GM20431 (cell line): ENCODE results near the gene APBB2.

Experiments used
- in situ Hi-C: fragments of 300-500 bp; cut with MseI, MboI; formaldehyde crosslinking; loops from one replicate; pipeline ENCODE4 v1.15.0; 2020; ENCODE audit warnings: low sequenced_read_pairs; ENCODE audit not compliant: unreplicated experiment

The APBB2 gene

DNA sequence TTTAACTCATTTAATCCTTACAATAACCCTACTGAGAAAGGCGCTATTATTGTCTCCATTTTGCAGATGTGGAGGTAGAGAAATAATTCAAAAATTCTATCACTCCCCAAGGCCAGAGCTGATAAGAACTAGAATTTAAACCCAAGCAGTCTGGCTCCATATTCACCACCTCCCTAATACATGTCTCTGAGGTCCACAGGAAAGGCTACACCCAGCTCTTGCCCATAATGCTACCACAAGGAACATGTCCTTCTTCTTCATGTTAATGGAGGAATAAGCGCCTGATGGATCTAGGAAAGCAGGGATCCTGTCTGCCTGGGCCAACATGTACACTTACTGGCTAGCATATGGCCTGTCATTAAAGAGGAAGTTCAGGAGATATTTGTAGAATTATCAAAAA is 16.3 kb downstream of the APBB2 start:
- in situ Hi-C loops, result no loop called here

DNA sequence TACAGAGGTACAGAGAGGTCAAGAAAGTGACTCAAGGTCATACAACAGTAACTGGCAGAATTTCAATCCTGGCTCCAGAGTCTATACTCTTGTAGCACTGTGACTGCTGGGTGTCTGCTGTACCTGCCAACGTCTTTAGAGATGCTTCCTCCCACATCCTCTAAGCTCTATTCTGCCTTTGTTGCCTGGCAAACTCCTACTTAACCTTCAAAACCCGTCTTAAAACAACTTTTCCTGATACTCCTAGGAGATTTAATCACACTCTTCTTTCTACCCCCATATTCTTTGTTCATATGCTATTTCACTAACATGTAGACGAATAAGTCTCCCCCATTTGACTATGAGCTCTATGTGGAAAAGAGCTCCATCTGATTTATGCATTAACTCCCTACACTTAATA is 16.8 kb downstream of the APBB2 start:
- in situ Hi-C loops, result no loop called here

DNA sequence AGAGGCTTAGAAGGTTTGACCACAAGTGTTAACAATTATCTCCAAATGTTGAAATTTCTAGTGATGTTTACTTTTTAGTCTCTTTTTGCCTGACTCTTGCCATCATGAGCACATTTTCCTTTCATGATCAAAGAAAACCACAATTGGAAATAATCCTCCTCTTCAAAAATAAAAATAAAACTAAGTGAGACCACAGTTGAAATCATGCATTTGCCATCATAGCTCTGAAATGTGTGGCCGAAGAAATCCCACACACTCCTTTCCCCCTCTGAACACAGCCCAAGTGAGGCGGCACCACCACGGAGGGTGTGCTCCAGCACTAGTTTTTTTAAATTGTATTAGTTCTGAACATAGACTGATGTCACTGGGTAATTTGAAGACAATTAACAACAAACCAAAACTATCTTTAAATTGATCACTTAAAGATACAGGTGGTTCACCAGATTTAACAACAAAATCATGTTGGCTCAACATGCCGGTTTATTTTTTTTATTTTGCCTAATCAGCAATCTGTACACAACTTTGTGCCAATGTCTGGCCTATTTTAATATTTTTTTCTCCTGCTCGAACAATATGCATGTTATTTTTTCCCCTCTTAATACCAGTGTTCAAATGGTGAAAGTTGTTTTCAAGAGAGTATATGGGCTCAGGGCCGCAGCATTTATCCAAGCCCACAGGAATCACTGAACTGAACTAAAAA is 17.6 kb downstream of the APBB2 start:
- in situ Hi-C loops, result no loop called here

DNA sequence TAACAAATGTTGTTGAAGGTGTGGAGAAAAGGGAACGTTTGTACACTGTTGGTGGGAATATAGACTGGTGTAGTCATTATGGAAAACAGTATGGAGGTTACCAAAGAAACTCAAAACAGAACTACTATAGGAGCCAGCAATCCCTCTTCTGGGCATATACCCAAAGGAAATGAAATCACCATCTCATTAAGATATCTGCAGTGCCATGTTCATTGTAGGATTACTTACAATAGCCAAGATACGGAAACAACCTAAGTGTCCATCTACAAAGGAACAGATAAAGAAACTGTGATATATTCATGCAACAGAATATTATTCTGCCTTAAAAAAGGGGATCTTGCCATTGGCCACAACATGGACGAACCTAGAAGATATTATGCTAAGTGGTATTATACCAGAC is 22.2 kb downstream of the APBB2 start:
- in situ Hi-C loops, result no loop called here

DNA sequence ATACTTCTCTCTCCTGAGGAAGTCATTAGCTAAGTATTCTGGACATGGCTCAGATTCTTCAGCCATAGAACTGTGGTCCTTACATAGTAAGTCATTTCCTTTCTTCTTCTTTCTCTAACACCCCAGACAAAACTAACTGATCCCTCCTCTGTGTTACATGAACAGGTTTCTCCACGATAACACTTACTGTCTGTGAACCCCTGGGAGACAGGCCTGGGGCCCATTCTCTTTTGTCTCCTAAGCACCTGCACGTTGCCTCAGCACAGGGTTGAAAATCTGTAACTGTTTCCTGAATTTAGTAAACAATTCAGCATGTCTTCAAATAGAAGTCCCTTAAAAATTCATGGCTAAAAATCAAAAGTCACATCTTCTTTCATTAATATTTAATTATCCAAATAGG is 24.7 kb downstream of the APBB2 start:
- in situ Hi-C loops, result no loop called here

DNA sequence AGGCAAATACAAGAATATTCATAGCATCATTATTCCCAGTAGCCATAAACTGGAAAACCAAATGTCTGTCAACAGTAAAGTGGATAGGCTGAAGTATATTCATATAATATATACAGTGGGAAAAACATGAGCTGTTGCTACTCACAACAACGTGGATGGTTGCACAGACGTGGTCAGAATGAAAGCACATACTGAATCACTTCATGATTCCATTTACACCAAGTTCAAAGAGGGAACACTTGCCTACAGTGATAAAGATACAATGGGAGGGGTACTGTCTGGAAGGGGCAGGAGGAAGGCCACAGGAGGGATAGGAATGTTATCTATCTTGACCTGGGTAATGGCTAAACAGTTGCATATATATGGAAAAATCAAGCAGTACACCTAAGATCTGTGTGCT is 25.3 kb downstream of the APBB2 start:
- in situ Hi-C loops, result no loop called here

DNA sequence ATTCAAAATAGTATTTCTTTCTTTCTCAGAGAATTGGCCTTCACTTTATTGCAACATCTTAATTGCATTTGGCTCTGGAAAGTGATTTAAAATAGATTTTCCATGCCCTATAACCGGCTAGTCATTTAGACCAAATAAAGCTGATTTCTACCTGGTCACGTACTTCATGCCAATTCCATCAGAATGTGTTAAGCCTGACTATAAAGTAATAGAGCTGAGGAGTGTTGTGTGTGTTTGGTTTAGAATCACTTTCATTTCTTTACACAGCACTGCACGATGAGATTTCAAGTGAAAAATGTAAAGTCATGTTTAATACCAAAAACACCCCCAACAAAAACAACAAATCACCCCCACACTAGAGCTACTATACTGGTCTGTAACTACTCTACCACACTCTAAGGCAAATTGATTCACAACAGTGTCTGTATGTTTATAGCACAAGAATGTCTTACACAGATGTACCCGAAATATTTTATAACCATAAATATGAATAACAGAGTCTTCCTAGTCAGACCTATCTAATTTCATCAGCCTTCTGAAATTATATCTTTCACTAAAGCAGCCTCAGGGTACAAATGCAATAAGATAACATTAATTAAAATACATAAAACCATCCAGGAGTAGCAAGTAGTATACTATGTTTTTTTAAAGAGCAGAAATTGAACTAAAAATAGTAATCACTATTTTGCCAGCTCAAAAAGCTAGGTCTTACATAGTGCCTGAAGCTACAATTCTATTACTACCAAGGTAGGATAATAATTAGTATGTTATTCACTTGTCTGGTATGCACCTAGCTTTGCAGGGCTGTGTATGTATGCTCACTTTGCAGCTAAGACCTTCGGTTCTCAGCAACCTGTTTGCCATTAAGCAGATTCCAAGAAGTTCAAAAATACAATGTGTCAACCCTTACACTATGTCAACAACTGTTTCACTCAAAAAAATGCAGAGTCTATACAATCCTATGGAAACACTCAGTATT is 28.4 kb downstream of the APBB2 start:
- in situ Hi-C loops, result no loop called here

DNA sequence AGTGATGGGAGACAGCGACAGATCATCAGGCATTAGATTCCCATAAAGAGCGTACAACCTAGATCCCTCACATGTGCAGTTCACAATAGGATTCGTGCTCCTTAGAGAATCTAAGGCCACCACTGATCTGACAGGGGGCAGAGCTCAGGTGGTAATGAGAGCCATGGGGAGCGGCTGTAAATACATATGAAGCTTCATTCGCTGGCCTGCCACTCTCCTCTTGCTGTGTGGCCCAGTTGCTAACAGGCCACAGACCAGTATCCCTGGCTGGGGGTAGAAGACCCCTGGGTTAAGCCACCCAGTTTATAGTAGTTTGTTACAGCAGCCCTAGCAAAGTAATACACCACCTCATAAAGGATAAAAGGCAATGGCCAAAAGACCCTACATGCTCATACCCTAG is 30.3 kb downstream of the APBB2 start:
- in situ Hi-C loops, result no loop called here

DNA sequence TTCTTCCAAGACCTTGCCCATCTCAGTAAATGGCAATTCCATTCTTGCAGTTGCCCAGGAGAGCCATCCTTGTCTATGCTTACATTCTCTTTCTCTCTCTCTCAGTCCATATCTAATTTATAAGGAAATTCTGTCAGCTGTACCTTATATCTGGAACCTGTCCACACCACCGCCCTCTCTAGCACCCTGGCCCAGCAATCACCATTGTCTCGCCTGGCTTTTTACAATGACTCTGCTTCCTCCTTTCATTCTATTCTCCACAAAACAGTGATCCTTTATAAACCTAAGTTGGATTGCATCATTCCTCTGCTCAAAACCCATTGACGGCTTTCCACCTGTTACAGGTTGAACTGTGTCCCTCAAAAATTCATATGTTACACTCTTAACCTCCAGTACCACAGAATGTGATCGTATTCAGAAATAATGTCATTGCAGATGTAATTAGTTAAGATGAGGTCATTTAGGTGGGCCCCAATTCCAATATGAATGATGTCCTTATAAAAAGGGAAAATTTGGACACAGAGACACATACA is 31.3 kb downstream of the APBB2 start:
- in situ Hi-C loops, result no loop called here

DNA sequence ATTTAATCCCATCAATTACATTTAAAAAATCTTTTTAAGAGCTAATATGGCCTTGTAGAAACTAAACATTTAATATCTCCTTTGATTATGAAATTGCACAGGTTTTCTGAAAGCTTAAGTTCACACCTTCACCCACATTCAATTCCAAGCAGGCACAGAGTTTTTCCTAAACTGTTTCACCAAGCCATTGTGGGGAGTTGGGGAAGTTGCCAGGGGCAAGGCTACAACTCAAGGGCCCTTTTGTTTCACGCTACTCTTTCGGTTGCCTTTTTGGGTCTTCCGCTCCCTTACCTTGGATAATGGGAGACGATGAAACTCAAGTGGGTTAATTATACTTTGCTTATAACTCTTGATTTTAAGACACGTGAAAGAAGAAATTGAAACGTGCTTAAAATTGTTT is 33.3 kb downstream of the APBB2 start:
- in situ Hi-C loops, result no loop called here

DNA sequence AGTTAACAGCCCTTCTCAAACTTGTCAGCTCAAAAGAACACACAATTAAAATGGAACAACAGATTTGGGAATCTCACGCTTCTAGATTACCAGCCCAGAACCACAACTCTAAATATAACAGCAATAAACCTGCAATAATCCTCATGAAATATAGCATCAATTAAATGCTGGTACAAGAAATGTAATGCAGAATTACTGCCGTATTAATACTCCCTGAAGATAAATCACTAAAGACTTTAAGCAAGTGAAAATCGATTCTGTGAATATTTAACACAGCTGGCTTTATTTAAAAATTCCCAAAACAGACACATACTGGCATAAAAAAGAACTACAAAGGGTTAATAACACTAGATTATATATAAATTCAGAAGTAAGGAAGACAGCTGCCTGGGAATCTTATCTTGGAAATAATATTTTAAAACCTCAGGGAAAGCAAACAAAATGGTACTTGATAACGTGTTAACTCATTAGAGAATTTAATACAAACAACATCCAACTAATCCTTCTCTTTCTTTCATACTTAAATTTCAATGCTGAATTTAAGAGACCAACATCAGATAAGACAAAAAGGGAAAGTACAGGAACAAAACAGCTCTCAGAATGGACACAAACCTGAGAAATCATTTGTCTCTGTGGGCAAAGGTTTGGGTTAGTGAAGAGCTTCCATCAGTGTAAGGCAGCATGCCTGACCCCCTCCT is 34.7 kb downstream of the APBB2 start:
- in situ Hi-C loops, result no loop called here

DNA sequence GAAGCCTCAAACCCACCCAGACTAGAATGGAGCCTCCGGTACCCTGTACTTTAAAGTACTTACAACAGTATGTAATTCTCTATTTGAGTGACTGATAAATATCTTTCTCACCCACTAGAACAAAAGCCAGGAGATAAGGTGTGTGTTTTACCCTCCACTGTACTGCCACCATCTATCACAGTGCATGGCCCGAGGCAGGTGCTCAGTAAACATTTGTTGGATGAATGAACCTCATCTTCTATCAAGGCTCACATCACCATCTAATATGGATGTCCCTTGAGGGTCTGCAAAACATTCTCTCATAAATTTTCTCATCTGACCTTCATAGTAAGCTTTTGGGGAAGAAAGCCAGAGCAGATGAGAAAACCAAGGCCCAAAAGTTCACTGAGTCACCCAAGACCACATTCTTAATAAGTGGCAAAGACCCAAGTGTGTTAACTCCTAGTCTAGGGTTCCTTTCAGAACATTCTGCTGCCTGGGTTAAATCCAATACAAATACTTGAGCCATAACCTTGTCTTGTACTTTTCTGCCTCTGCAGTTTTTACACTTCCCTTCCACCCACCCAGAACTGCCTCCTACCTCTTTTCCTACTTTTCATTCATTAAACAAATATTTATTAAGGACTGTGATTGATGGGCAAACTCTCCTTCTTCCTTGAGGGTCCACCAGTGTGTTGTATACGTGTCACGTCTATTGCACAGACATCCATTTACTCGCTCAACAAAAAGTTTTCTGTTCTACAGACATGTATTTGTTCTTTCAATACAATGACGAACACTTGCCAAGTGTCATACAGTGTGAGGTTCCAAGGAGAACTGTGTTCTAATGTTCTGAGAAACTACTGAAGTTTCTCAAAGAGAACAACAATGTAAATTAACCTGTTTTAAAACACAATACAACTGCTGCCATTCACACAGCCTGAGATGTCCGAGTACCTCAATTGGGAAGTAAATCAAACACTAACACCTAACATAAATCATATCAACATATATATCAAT is 35.7 kb downstream of the APBB2 start:
- in situ Hi-C loops, result no loop called here

DNA sequence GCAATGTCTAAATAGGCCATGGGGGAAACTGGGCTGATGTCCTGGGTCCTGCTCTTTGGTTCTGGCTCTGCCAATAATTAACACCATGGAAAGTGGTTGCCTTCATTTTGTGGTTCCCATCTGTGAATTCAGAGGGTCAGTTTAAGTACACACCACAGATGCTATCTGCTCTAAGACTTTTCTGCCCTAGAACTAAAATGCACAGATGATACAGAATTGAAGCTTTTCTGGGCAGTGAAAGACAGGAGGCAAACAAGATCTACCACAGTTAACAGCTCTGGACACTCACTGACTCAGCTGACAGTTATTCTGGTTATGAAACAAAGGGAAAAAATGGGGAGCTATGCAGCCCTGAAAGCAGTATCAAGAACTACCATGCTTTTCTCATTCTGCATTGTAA is 37.3 kb downstream of the APBB2 start:
- in situ Hi-C loops, result no loop called here

DNA sequence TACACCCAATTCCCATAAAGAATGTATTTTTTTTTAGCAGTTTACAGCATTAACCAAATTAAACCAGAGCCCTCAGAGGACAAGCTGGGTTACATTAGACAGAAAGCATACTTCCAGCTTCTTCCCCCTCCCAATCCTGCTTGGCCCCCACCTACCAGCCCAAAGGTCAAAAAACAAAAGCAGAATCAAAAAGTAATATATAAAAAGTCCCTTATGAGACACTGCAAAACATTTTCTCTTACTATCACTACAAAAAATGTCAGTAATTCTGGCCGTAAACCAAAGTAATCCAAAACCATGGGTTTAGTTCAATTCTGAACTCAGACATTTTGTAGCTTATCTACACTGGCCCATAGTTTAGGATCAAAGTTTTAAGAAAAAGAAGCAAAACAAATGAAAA is 38.0 kb downstream of the APBB2 start:
- in situ Hi-C loops, result no loop called here

DNA sequence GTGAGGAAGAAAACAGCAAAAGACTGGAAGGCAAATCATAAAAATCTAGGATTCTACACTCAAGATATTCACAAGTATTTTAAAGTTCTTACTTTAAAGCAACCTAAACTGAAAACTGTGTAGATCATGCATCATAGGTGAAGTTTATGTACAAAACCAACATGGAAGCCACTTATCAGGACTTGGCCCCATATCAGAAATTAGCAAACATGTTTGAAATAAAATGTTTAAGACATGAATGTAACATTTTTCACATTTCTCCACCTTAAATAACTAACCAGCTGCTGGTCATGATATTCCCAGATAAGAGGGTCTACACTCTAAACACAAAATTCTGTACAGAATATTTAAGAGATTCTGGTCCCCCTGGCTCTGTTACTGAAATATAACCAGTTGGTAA is 38.5 kb downstream of the APBB2 start:
- in situ Hi-C loops, result no loop called here

DNA sequence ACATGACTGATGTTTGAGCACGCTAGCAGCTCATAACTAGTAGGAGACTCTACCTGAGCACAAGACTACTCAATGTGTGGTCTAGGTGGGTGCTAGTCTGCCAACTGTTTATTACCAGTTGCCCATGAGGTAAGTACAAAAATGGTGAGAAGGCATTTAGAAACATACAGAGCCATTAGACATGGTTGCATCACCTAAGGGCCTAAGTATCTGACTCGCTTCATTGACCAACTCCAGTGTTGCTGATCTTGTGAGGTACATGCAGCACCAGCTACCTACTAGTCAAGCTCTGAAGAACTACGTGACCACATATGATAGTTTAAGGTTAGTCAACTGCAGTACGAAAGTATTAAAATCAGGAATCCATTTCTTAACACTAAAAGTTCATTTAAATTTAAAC is 39.9 kb downstream of the APBB2 start:
- in situ Hi-C loops, result no loop called here

DNA sequence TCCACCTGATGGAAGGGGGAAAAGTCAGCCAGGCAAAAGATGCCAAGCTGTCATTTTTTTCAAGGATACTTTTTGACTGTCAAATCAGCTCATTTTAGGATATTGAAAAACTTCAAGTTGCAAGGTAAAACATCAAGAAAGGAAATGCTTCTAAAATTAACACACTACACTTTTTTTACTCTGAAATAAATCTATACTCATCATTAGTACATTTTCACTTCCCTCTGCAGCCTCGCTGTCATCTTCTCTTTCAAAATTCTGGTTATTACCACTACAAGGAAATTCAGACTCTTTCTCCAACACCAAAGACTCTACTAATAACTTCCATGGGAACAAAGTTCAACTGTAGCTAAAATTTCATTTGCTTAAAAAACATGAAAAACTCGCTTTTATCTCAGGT is 41.6 kb downstream of the APBB2 start:
- in situ Hi-C loops, result no loop called here

DNA sequence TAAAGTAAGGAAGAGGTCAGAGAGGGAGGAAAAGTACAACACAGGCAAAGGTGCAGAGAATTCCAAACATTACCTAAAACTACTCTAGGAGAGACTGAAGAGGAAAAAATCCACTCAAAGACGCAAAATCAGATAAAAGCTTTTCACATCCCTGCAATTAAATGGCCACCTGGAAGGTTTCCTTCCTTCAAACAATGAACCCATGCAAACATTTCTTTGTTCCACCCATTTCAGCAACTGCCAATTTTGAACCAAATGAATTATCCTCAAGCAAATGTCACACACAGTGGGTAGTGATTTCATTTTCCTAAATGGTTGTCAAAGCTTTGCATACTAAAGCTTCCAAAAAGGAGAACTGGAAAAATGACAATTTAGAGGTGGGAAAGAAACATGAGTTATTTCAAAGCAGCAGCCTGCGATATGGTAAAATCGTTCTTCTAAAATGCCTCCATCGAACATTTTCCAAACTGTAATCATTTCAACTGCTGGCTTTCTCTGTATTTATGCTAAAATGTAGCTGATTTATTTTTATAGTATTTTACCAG is 45.0 kb downstream of the APBB2 start:
- in situ Hi-C loops, result no loop called here

DNA sequence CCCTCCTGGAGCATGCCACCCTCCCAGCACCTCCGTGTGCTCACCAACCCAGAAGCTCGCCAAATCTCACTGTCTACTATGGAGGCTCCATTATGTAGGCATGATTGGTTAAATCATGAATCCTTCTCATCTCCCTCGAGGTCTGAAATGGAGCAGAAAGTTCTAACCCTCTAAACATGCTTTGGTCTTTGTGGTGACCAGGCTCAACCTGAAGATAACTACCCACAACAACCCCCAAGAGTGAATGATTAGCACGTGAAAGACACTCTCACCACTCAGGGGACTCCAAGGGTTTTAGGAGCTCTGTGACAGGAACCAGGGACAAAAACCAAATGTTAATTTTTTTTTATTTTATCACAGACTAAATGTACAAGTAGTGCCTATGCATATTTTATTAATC is 47.2 kb downstream of the APBB2 start:
- in situ Hi-C loops, result no loop called here
